RKO (cell line): Measurements from ENCODE around the gene PHOSPHO1.

Experiments
- DNase-seq: peaks from one replicate; pipeline ENCODE4 v3.0.0-alpha.2; 2016; ENCODE audit warnings: low spot score

The PHOSPHO1 gene

GRCh38 chr17:49218941-49219913 is 11.4 kb downstream of the PHOSPHO1 start:
- DNase-seq, result no peak

- no peak for DNase-seq
These were observed 12.8 kb downstream of the PHOSPHO1 start for GRCh38 chr17:49217651-49218413.

- DNase-seq, result no peak
These were observed 13.5 kb downstream of the PHOSPHO1 start for GRCh38 chr17:49216953-49217650.

- DNase-seq, result no peak
These were observed 14.1 kb downstream of the PHOSPHO1 start for GRCh38 chr17:49216482-49216881.

- DNase-seq, result no peak
These were observed 15.8 kb downstream of the PHOSPHO1 start for GRCh38 chr17:49214676-49215360.

- no peak for DNase-seq
These were observed 16.7 kb downstream of the PHOSPHO1 start for GRCh38 chr17:49213847-49214246.

GRCh38 chr17:49213399-49213798 is 17.2 kb downstream of the PHOSPHO1 start:
- no peak for DNase-seq

GRCh38 chr17:49210158-49211029 is 20.2 kb downstream of the PHOSPHO1 start, which contains the start of the genes ABI3 and GNGT2:
TSS of gene ABI3 (plus strand) at chr17:49210707. CDS start at chr17:49210725, 18 bp downstream.
TSS of gene GNGT2 (minus strand) at chr17:49210574. CDS start at chr17:49207422, 3,152 bp downstream.
- no peak for DNase-seq

- no peak for DNase-seq
These were observed 21.5 kb downstream of the PHOSPHO1 start for GRCh38 chr17:49209061-49209571.

GRCh38 chr17:49204516-49204915 is 26.1 kb downstream of the PHOSPHO1 start:
- DNase-seq, result no peak

GRCh38 chr17:49203796-49204195 is 26.8 kb downstream of the PHOSPHO1 start:
- no peak for DNase-seq

- no peak for DNase-seq
These were observed 29.1 kb downstream of the PHOSPHO1 start for GRCh38 chr17:49201481-49201927.

- DNase-seq, result no peak
These were observed 30.0 kb downstream of the PHOSPHO1 start for GRCh38 chr17:49200423-49201083.

- DNase-seq, result no peak
These were observed 32.4 kb downstream of the PHOSPHO1 start for GRCh38 chr17:49198211-49198610.

GRCh38 chr17:49197346-49197998 is 33.1 kb downstream of the PHOSPHO1 start:
- DNase-seq, result no peak

GRCh38 chr17:49196520-49196919 is 34.1 kb downstream of the PHOSPHO1 start:
- no peak for DNase-seq

- DNase-seq, result no peak
These were observed 34.8 kb downstream of the PHOSPHO1 start for GRCh38 chr17:49195751-49196150.

- DNase-seq, result no peak
These were observed 36.3 kb downstream of the PHOSPHO1 start for GRCh38 chr17:49194297-49194607.
